ENCODE measurements around the gene PHF2.

Gene PHF2

DNA sequence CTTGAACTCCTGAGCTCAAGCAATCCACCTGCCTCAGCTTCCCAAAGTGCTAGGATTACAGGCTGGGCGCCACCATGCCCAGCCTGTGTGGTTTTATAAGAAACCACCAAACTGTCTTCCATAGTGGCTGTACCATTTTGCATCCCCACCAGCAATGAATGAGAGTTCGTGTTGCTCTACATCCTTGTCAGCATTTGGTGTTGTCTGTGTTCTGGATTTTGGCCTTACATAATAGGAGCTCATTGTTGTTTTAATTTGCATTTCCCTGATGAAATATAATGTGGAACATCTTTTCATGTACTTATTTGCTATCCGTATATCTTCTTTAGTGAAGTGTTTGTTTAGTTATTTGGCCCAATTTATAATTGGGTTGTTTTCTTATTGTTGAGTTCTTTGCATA is 29.8 kb downstream of the PHF2 start:
- ChIA-PET CTCF (no interaction called here), POLR2A (no interaction called here)
- H3K4me3 ChIP-seq (ENCODE audit: low read depth, low read length), result no peak overlapping the region
- no peak for DNase-seq (ENCODE audit: low read depth, low spot score)
- TF ChIP-seq, protein P1, sequence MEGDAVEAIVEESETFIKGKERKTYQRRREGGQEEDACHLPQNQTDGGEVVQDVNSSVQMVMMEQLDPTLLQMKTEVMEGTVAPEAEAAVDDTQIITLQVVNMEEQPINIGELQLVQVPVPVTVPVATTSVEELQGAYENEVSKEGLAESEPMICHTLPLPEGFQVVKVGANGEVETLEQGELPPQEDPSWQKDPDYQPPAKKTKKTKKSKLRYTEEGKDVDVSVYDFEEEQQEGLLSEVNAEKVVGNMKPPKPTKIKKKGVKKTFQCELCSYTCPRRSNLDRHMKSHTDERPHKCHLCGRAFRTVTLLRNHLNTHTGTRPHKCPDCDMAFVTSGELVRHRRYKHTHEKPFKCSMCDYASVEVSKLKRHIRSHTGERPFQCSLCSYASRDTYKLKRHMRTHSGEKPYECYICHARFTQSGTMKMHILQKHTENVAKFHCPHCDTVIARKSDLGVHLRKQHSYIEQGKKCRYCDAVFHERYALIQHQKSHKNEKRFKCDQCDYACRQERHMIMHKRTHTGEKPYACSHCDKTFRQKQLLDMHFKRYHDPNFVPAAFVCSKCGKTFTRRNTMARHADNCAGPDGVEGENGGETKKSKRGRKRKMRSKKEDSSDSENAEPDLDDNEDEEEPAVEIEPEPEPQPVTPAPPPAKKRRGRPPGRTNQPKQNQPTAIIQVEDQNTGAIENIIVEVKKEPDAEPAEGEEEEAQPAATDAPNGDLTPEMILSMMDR (IDR thresholded peaks at IDR 0.05; ENCODE audit: insufficient read depth, low read length, missing control alignments), result no peak

- H3K4me3 ChIP-seq (ENCODE audit: low read depth, low read length), result no peak overlapping the region
- POLR2A ChIA-PET, result no interaction called here
- TF ChIP-seq, protein P1 (IDR thresholded peaks at IDR 0.05; ENCODE audit: insufficient read depth, low read length, missing control alignments), result no peak
- CTCF ChIA-PET, result interaction anchor here (1.5 kb wide), 1 partner anchor 12 kb away, joined by 3 read pairs; no protein-coding TSS in a partner anchor
- DNase-seq (ENCODE audit: low read depth, low spot score), result no peak
Measured at GRCh38 chr9:93610206-93610605, 33.8 kb downstream of the PHF2 start.

DNA sequence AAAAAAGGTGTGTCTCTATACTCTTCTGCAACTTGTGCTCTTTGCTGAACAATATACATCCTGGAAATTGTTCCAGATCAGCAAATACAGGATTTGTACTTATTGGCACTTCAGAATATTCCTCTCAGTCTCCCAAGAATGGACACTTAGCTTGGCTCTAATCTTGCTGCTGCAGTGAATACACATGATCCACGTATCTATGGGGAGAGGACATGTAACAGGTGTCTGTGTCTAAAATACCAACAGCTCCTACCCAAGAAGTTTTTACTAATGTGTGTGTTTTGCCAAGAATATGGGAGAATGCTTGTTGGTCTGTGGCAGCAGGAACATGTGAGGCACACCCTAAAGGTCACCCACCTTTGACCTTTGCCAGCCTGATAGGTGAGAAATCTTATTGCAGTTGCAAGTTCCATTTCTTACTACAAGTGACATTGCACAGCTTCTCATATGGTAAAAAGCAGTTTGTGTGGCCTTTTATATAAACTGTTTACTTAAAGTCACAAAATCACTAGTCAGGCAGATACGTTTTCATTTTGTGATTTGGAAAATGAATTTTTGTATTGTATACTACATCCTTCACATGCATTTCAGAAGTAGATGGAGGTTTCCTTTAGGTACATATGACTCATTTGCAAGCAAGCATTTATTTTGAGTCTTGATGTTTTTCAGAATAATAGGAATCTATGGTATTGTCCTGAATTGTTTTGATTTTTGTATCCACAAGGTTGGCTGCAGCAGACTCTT is 35.8 kb downstream of the PHF2 start:
- no peak for DNase-seq (ENCODE audit: low read depth, low spot score)
- POLR2A ChIA-PET, result no interaction called here

GRCh38 chr9:93612796-93613154 is 36.4 kb downstream of the PHF2 start:
- CTCF ChIA-PET, result no interaction called here

More for the DNA sequence above, 35.8 kb downstream of the PHF2 start:
- CTCF ChIA-PET, result interaction anchor here (0.6 kb wide), 1 partner anchor 8 kb away, joined by 3 read pairs; no protein-coding TSS in a partner anchor
- TF ChIP-seq, protein P1 (IDR thresholded peaks at IDR 0.05; ENCODE audit: insufficient read depth, low read length, missing control alignments), result no peak
- no peak overlapping the region for H3K4me3 ChIP-seq (ENCODE audit: low read depth, low read length)

GRCh38 chr9:93613174-93613573 is 36.8 kb downstream of the PHF2 start:
- no peak overlapping the region for H3K4me3 ChIP-seq (ENCODE audit: low read depth, low read length)
- TF ChIP-seq, protein P1 (IDR thresholded peaks at IDR 0.05; ENCODE audit: insufficient read depth, low read length, missing control alignments), result no peak
- no peak for DNase-seq (ENCODE audit: low read depth, low spot score)
- POLR2A ChIA-PET, result no interaction called here
- CTCF ChIA-PET, result no interaction called here

More at GRCh38 chr9:93612796-93613154, 36.4 kb downstream of the PHF2 start:
- DNase-seq (ENCODE audit: low read depth, low spot score), result no peak
- TF ChIP-seq, protein P1 (IDR thresholded peaks at IDR 0.05; ENCODE audit: insufficient read depth, low read length, missing control alignments), result no peak
- H3K4me3 ChIP-seq (ENCODE audit: low read depth, low read length), result no peak overlapping the region
- POLR2A ChIA-PET, result no interaction called here

DNA sequence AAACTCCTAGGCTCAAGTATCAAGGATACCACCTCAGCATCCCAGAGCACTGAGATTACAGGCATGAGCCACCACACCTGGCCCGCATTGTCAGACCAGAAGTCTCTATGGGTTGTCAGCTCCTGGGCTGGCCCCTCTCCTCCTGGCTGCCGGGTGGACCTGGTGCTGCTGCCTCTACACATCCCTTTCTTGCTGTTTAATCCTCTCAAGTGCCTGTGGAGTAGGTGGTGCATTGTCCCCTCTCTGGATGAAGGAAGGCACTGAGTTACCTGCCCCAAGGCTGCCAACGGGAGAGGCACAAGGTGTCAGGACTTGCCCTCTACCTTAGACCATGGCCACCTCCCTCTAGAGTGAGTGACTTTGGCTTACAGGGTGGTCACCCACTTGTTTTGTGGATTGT is 37.4 kb downstream of the PHF2 start:
- TF ChIP-seq, protein P1 (IDR thresholded peaks at IDR 0.05; ENCODE audit: insufficient read depth, low read length, missing control alignments), result no peak
- ChIA-PET CTCF (no interaction called here), POLR2A (no interaction called here)
- DNase-seq (ENCODE audit: low read depth, low spot score), result no peak
- no peak overlapping the region for H3K4me3 ChIP-seq (ENCODE audit: low read depth, low read length)

Data from AG04449 (cell line).